COLO668 (cell line): ENCODE data around the gene RAPGEF6.
"Not testable (repeated sequence)": the region's sequence is repeated elsewhere in the genome, so short reads cannot be mapped to it uniquely, and the experiment has no call there.

ENCODE experiments used
- DNase-seq: peaks from one replicate; lab custom pipeline; 2025; ENCODE audit not compliant: unreplicated experiment; lab: John Stamatoyannopoulos, UW

The RAPGEF6 gene

DNA sequence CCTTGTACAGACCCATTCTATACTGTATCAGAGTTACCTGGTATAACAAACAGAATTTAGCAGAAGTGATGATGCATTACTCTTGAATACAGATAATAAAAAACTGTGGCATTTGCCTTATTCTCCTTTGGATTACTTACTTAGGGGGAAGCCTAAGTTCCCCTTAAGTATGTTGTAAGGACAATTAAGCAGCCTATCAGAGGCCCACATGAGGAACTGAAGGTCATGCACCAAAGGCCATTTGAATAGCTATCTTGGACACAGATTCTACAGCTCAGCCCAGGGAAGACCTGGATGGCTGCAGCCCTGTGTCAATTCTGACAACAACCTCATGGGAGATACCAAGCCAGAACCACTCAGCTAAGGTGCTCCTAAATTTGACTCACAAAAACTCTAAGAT lies 125.2 kb downstream of the RAPGEF6 start:
- DNase-seq: no peak

- DNase-seq: no peak
These were observed 129.7 kb downstream of the RAPGEF6 start for GRCh38 chr5:131505237-131505908.

DNA sequence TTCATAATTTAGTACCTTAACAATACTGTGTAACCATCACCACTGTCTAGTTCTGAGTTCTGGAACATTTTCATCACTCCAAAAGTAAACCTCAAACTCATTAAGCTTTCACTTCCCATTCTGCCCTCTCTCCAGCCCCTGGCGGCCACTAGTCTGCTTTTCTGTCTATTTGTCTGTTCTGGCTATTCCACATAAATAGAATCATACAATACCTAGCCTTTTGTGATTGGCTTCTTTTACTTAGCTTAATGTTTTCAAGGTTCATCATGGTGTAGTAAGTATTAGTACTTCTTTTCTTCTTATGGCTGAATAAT lies 138.7 kb downstream of the RAPGEF6 start:
- DNase-seq: peak; percentile 9

DNA sequence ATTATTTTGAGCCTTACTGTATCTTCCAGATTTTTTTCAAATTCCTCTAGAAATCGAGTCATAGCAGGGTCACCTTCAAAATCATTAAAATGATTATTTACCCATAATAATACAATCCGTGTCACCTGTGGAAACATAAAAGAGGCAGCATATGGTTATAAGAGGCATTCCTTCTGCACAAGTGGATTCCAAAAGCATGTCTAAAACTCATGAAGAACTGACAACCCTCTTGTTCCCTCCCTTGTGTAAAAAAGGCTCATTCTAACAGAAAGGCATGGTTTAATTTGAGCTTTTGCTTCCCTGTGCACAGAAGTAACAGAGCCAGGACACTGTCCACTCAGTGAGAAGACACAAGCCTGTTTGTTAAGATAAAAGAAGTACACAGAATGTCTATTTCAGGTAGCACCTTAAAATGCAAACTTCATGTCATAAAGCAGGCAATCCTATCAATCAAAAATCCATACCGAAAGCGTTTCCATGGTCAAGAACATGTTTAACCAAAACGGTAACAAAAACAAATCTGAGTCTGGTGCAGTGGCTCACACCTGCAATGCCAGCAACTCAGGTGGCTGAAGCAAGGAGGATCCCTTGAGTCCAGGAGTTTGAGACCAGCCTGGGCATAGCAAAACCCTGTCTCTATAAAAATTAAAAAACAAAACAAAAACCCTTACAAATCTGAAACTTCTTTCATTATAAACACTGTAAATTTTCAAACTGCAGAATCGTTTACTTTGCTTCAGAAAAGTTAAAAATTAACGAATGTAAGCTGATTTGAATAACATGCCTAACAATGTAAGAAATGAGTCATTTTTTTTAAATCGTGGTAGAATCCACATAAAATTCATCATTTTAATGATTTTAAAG lies 139.3 kb downstream of the RAPGEF6 start:
- no peak for DNase-seq

GRCh38 chr5:131491749-131492148 lies 143.3 kb downstream of the RAPGEF6 start:
- DNase-seq: no peak

GRCh38 chr5:131488463-131488862 lies 146.6 kb downstream of the RAPGEF6 start:
- DNase-seq: no peak

GRCh38 chr5:131487371-131487770 lies 147.7 kb downstream of the RAPGEF6 start:
- not testable (repeated sequence) for DNase-seq

GRCh38 chr5:131482617-131483016 lies 152.4 kb downstream of the RAPGEF6 start:
- DNase-seq: no peak

GRCh38 chr5:131481569-131481968 lies 153.5 kb downstream of the RAPGEF6 start:
- DNase-seq: no peak

DNA sequence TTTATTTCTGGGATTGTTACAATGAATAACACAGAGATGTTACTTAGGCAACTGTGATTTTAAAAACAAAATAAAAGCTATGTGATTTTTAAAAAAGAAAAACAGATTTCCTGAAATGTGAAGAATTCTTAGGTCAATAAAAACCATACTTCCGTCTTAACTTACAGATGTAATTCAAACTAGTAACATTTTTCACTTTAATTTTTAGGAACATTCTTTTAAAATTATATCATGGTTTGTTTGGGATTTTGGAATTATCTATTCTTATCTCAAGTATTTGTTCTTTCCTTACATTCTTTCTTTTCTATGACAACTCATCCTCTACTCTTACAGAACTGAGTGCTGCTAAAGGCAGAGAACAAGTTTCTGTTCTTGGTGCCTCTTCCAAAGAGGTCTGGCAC lies 159.5 kb downstream of the RAPGEF6 start:
- DNase-seq: no peak

DNA sequence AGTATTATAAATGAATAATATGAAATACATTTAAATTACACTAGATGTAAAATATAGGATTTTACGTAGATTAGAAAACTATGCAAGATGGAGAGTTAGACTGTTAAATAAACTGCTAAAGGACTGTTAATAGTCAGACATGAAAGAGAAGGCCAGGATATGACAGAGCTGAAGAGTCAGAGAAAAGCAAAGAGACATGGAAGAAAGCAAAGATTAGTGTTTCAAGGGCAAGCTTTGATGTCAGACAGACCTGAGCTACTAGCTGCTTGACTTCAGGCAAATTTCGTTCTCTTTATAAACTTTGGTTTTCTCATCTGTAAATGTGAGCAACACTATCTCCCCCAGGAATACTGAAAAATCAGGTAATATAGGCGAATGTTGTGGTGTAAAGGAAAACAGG lies 161.3 kb downstream of the RAPGEF6 start:
- DNase-seq: no peak

DNA sequence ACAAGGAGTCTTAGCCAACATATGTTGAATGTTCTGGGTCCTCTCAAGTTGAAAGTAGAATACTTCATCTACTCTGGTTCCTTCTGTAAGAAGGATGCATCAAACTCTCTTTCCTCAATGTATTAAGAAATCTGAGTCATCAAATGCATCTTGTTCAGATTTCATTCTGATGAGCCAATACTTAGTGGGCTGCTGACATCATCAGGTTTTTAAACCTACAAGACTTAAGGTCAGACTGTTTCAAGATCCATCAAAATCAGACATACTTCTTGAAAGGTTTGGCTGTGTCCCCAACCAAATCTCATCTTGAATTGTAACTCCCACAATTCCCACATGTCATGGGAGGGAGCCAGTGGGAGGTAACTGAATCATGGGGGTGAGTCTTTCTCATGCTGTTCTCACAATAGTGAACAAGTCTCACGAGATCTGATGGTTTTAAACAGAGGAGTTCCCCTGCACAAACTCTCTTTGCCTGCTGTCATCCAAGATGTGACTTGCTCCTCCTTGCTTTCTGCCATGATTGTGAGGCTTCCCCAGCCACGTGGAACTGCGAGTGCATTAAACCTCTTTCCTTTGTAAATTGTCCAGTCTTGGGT lies 168.8 kb downstream of the RAPGEF6 start:
- no peak for DNase-seq

GRCh38 chr5:131463656-131464055 lies 171.4 kb downstream of the RAPGEF6 start:
- DNase-seq: no peak

GRCh38 chr5:131462454-131462853 lies 172.6 kb downstream of the RAPGEF6 start:
- DNase-seq: no peak

DNA sequence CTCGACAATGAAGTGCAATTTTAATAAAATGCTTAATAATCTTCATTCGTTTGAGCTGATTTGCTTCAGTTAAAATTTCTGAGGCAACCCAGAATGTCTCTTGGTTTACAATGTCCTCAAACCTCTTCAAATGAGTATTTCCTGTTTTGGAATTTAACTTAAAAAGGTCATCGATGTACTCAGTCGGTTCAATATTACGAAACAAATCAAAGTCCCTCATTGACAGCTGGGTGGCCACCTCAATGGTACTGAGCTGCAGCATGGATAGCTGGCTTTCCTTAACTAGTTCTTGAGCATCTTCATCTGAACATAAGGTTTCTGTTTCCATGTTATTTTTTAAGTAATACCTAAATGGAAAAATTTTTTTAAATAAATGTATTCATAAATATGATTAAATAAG lies 173.3 kb downstream of the RAPGEF6 start:
- DNase-seq: no peak

GRCh38 chr5:131460867-131461572 lies 174.0 kb downstream of the RAPGEF6 start:
- no peak for DNase-seq

- DNase-seq: no peak
These were observed 174.9 kb downstream of the RAPGEF6 start for GRCh38 chr5:131460133-131460532.

- DNase-seq: no peak
These were observed 175.8 kb downstream of the RAPGEF6 start for GRCh38 chr5:131459216-131459615.

DNA sequence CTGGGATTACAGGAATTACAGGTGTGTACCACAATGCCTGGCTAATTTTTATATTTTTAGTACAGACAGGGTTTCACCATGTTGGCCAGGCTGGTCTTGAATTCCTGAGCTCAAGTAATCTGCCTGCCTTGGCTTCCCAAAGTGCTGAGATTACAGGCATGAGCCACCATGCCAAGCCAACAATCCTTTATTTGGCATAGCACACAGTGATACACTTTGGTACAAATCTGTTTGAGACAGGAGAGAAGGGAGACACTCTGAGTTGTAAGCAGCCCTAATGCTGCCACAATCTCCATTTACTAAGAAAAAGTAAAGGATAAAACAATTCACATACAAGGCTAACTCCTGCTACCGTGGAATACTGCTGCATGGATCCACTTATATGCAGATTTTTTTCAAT lies 177.8 kb downstream of the RAPGEF6 start:
- no peak for DNase-seq

DNA sequence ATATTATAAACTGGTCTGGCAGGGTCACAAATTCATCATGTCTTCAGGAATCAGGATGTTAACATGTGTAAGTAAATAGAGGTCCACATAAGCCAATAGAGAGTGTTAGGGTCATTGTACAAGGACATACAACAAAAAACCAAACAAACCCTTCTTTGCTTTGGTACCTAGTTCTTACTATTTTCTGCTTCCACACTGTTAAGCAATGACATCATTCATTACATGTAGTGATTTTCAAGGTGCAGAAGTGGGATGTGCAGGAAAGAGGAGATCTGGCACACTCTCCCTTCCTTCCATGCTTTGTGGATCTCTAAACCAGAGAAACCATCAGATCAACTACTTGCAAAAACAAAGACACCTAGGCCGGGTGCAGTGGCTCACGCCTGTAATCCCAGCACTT lies 184.1 kb downstream of the RAPGEF6 start:
- no peak for DNase-seq

DNA sequence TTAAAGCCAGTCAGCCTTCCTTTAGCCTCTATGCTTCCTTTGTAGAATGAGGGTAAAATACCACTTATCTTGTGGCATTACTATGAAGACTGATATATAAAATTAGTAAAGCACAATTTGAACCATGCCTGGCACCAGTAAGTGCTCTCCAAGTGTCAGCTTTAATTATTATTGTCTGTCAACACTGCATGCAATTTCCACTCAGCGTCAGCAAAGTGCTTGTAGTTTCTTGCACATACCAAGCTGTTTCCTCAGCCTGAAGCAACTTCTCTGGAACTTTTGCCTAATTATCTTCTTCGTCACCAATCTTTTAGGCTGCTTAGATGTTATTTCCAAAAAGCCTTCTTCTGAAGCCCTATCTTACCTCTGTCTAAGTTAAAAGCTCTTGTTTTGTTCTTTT lies 193.8 kb downstream of the RAPGEF6 start:
- DNase-seq: no peak

DNA sequence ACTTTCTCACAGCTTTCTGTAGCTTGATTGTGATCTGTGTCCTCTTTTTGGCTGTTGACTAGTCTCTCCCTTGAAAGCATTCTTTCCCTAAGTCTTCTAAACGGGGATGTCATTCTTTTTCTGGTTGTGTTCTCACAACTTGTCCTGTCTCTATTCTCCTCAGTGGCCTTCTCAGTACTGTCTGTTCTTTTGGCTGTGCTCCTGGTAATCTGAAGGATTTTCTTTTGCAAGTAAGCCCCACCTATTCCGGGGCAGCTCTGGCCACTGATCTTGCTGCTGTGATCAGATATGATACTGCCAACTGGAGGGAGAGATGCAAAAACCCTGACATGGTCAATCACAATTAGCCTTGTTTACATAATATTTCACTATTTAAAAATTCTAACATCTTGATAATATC lies 198.9 kb downstream of the RAPGEF6 start:
- no peak for DNase-seq
